ENCODE measurements around the gene NFIC.
A peak's percentile ranks its signal among the peaks of the same experiment; 100 is the strongest.

NFIC gene

GRCh38 chr19:3455393-3455955, 89.1 kb downstream of the NFIC start:
- no peak for DNase-seq (ENCODE audit: low read depth)
- TF ChIP-seq CTCF (IDR thresholded peaks at IDR 0.05; ENCODE audit: low read length, missing control alignments): no peak
- H3K4me3 ChIP-seq (replicated peaks; ENCODE audit: low read depth, low read length): no peak overlapping the region

- no peak for TF ChIP-seq CTCF (IDR thresholded peaks at IDR 0.05; ENCODE audit: low read length, missing control alignments)
- no peak for DNase-seq (ENCODE audit: low read depth)
- no peak overlapping the region for H3K4me3 ChIP-seq (replicated peaks; ENCODE audit: low read depth, low read length)
Measured at GRCh38 chr19:3455960-3456601, 89.7 kb downstream of the NFIC start.

- no peak overlapping the region for H3K4me3 ChIP-seq (replicated peaks; ENCODE audit: low read depth, low read length)
- no peak for DNase-seq (ENCODE audit: low read depth)
- no peak for TF ChIP-seq CTCF (IDR thresholded peaks at IDR 0.05; ENCODE audit: low read length, missing control alignments)
Measured at GRCh38 chr19:3456925-3457527, 90.6 kb downstream of the NFIC start.

GRCh38 chr19:3457528-3458228, 91.3 kb downstream of the NFIC start:
- H3K4me3 ChIP-seq (replicated peaks; ENCODE audit: low read depth, low read length): no peak overlapping the region
- no peak for TF ChIP-seq CTCF (IDR thresholded peaks at IDR 0.05; ENCODE audit: low read length, missing control alignments)
- no peak for DNase-seq (ENCODE audit: low read depth)

GRCh38 chr19:3458229-3459088, 92.1 kb downstream of the NFIC start:
- TF ChIP-seq CTCF (IDR thresholded peaks at IDR 0.05; ENCODE audit: low read length, missing control alignments): no peak
- no peak overlapping the region for H3K4me3 ChIP-seq (replicated peaks; ENCODE audit: low read depth, low read length)
- no peak for DNase-seq (ENCODE audit: low read depth)

- TF ChIP-seq CTCF (IDR thresholded peaks at IDR 0.05; ENCODE audit: low read length, missing control alignments): no peak
- H3K4me3 ChIP-seq (replicated peaks; ENCODE audit: low read depth, low read length): peak overlapping the region; percentile 7
- peak; percentile 96 for DNase-seq (ENCODE audit: low read depth)
Measured at GRCh38 chr19:3459089-3459881, 92.9 kb downstream of the NFIC start.

Measured in fibroblast of pulmonary artery (primary cell).